Measurements from ENCODE around the gene FARP2.

The FARP2 gene

GRCh38 chr2:241461693-241462677 lies 105.9 kb downstream of the FARP2 start:
- DNase-seq, result no peak

- no peak for DNase-seq
Measured at GRCh38 chr2:241463276-241464135, 107.4 kb downstream of the FARP2 start.

GRCh38 chr2:241465543-241465942 lies 109.5 kb downstream of the FARP2 start:
- DNase-seq, result no peak

GRCh38 chr2:241466230-241466629 lies 110.1 kb downstream of the FARP2 start:
- no peak for DNase-seq

- DNase-seq, result no peak
Measured at GRCh38 chr2:241467777-241468475, 111.8 kb downstream of the FARP2 start.

- DNase-seq, result no peak
Measured at GRCh38 chr2:241468476-241468781, 112.3 kb downstream of the FARP2 start.

GRCh38 chr2:241469746-241470145 lies 113.7 kb downstream of the FARP2 start:
- DNase-seq, result no peak

- DNase-seq, result no peak
Measured at GRCh38 chr2:241473399-241473798, 117.3 kb downstream of the FARP2 start.

- DNase-seq, result no peak
Measured at GRCh38 chr2:241475267-241475666, 119.2 kb downstream of the FARP2 start.

- no peak for DNase-seq
Measured at GRCh38 chr2:241478166-241478565, 122.1 kb downstream of the FARP2 start.

GRCh38 chr2:241479026-241479898 lies 123.2 kb downstream of the FARP2 start:
- DNase-seq, result no peak

- DNase-seq, result no peak
Measured at GRCh38 chr2:241481687-241482086, 125.6 kb downstream of the FARP2 start.

- DNase-seq, result no peak
Measured at GRCh38 chr2:241482126-241482955, 126.3 kb downstream of the FARP2 start.

GRCh38 chr2:241483305-241483704 lies 127.2 kb downstream of the FARP2 start:
- DNase-seq, result no peak

- DNase-seq, result no peak
Measured at GRCh38 chr2:241485172-241485911, 129.3 kb downstream of the FARP2 start.

GRCh38 chr2:241489088-241489487 lies 133.0 kb downstream of the FARP2 start:
- no peak for DNase-seq

GRCh38 chr2:241489733-241490680 lies 133.9 kb downstream of the FARP2 start:
- DNase-seq, result no peak

- no peak for DNase-seq
Measured at GRCh38 chr2:241490825-241491506, 134.9 kb downstream of the FARP2 start.
